Neuronal stem cell (in vitro differentiated cells): ENCODE measurements around the gene C3orf70.

Source experiments
- DNase-seq: peaks from one replicate; pipeline ENCODE4 v3.0.0-alpha.2; 2013; ENCODE audit warnings: low spot score
- H2AFZ ChIP-seq: one replicate; pipeline ENCODE4 v1.6.1; 2013; ENCODE audit warnings: mild to moderate bottlenecking, low read length, inconsistent platforms
- H2AK5ac ChIP-seq: 2 replicates; pipeline ENCODE4 v1.6.1; 2013; ENCODE audit warnings: low read depth, mild to moderate bottlenecking, inconsistent platforms, low read length, moderate library complexity, mixed read lengths
- H2BK120ac ChIP-seq: 2 replicates; pipeline ENCODE4 v1.6.1; 2013; ENCODE audit warnings: low read depth, mild to moderate bottlenecking, inconsistent platforms, low read length, moderate library complexity, mixed read lengths
- H2BK12ac ChIP-seq: one replicate; pipeline ENCODE4 v1.6.1; 2013; ENCODE audit warnings: low read length, inconsistent platforms
- H2BK15ac ChIP-seq: 2 replicates; pipeline ENCODE4 v1.6.1; 2013; ENCODE audit warnings: mild to moderate bottlenecking, low read length, inconsistent platforms, mixed read lengths
- H2BK5ac ChIP-seq: one replicate; pipeline ENCODE4 v1.6.1; 2013; ENCODE audit warnings: inconsistent platforms, mild to moderate bottlenecking, low read length, moderate library complexity
- H3K14ac ChIP-seq: one replicate; pipeline ENCODE4 v1.6.1; 2013; ENCODE audit warnings: low read length, inconsistent platforms
- H3K18ac ChIP-seq: 2 replicates; pipeline ENCODE4 v1.6.1; 2013; ENCODE audit warnings: low read length, inconsistent platforms
- H3K23ac ChIP-seq: 2 replicates; pipeline ENCODE4 v1.6.1; 2013; ENCODE audit warnings: low read depth, mild to moderate bottlenecking, mixed read lengths, low read length, inconsistent platforms; ENCODE audit not compliant: poor library complexity
- H3K27ac ChIP-seq: replicated peaks from 3 replicates; pipeline ENCODE4 v1.5.1; 2013; ENCODE audit warnings: low read length, inconsistent platforms
- H3K27me3 ChIP-seq, 3 experiments: 2 replicates each; pipeline ENCODE4 v1.6.1; 2013; ENCODE audit warnings: low read length in 3 of 3, mild to moderate bottlenecking in 2 of 3, inconsistent platforms in 1 of 3, low read depth in 1 of 3, mixed read lengths in 1 of 3, moderate library complexity in 1 of 3; ENCODE audit not compliant: control insufficient read depth in 3 of 3, insufficient read depth in 3 of 3
- H3K36me3 ChIP-seq, 2 donors: replicated peaks in 1 of 2; 2 replicates each; pipeline ENCODE4 v1.6.1; 2013; ENCODE audit warnings: low read length in 2 of 2; ENCODE audit not compliant: control insufficient read depth in 2 of 2, insufficient read depth in 2 of 2
- H3K4ac ChIP-seq: 2 replicates; pipeline ENCODE4 v1.6.1; 2013; ENCODE audit warnings: inconsistent platforms, mild to moderate bottlenecking, low read length, moderate library complexity
- H3K4me1 ChIP-seq, 2 donors: 1 replicate in 1 of 2; 2 replicates in 1 of 2; pipeline ENCODE4 v1.6.1; 2013; ENCODE audit warnings: low read length in 2 of 2, low read depth in 1 of 2; ENCODE audit not compliant: control insufficient read depth in 2 of 2, insufficient read depth in 1 of 2
- H3K4me2 ChIP-seq: one replicate; pipeline ENCODE4 v1.6.1; 2013; ENCODE audit warnings: mild to moderate bottlenecking, low read length, inconsistent platforms; ENCODE audit not compliant: insufficient read depth, poor library complexity, severe bottlenecking
- H3K4me3 ChIP-seq, 2 donors: 2 replicates each; pipeline ENCODE4 v1.5.1; 2013; ENCODE audit warnings: low read length in 2 of 2, mild to moderate bottlenecking in 2 of 2, inconsistent platforms in 1 of 2, moderate library complexity in 1 of 2
- H3K79me1 ChIP-seq: one replicate; pipeline ENCODE4 v1.6.1; 2013; ENCODE audit warnings: low read depth, mild to moderate bottlenecking, inconsistent platforms, low read length, moderate library complexity
- H3K9ac ChIP-seq: one replicate; pipeline ENCODE4 v1.6.1; 2013; ENCODE audit warnings: mild to moderate bottlenecking, low read depth, low read length, inconsistent platforms; ENCODE audit not compliant: poor library complexity
- H3K9me3 ChIP-seq, 2 donors: replicated peaks in 1 of 2; 2 replicates each; pipeline versions ENCODE3 to v1.6.1; 2013; ENCODE audit warnings: low read length in 2 of 2, mild to moderate bottlenecking in 2 of 2, inconsistent platforms in 1 of 2, low read depth in 1 of 2, mixed read lengths in 1 of 2, moderate library complexity in 1 of 2; ENCODE audit not compliant: control insufficient read depth in 2 of 2, insufficient read depth in 1 of 2
- H4K8ac ChIP-seq: one replicate; pipeline ENCODE4 v1.6.1; 2013; ENCODE audit warnings: low read depth, mild to moderate bottlenecking, inconsistent platforms, low read length, moderate library complexity
- H4K91ac ChIP-seq: one replicate; pipeline ENCODE4 v1.6.1; 2013; ENCODE audit warnings: low read length, low read depth, mild to moderate bottlenecking, inconsistent platforms; ENCODE audit not compliant: poor library complexity
- WGBS, 2 donors: extraction: QIAGEN DNeasy Blood & Tissue Kit; methylation state at CpG; one replicate each; pipeline ENCODE4 v1.1.7; 2013; ENCODE audit warnings: missing lambda C conversion rate in 2 of 2, mixed read lengths in 1 of 2; ENCODE audit not compliant: insufficient read length in 2 of 2, insufficient replicate concordance in 1 of 2; ENCODE audit errors: extremely low coverage in 2 of 2; 5-methylcytosine and 5-hydroxymethylcytosine counted together

C3orf70 gene

GRCh38 chr3:185070491-185071286 lies 82.2 kb downstream of the C3orf70 start:
- Histone ChIP-seq H2AK5ac (peak overlapping the region; percentile 7), H3K79me1 (no peaks in the 10 kb centered on the region), H3K18ac (peak overlapping the region; percentile 68), H3K27me3 (no peaks in the 10 kb centered on the region), H3K27ac (no peak overlapping the region), H2BK5ac (no peak overlapping the region), H3K23ac (no peak overlapping the region), H2BK15ac (no peak overlapping the region), H2AFZ (peak overlapping the region; percentile 67), H3K4me2 (no peak overlapping the region), H4K8ac (peak overlapping the region; percentile 7), H3K4me3 (no peak overlapping the region), H3K9me3 (no peaks in the 10 kb centered on the region), H2BK120ac (no peak overlapping the region), H3K14ac (peak overlapping the region; percentile 39), H3K4ac (no peak overlapping the region), H3K9ac (peak overlapping the region; percentile 44), H3K36me3 (no peaks in the 10 kb centered on the region), H3K4me1 (peaks cover 0 to 14% of the 10 kb centered on the region in 2 donors), H4K91ac (peak overlapping the region; percentile 25), H2BK12ac (peak overlapping the region; percentile 7)
- peak; percentile 6 for DNase-seq
- WGBS, 2 donors: no CpG with 5 or more reads among the region's 22 CpGs

GRCh38 chr3:185069037-185070030 lies 83.5 kb downstream of the C3orf70 start:
- Histone ChIP-seq H3K4me2 (no peak overlapping the region), H3K36me3 (no peaks in the 10 kb centered on the region), H3K14ac (no peak overlapping the region), H2AFZ (peak overlapping the region; percentile 67), H2BK15ac (peak overlapping the region; percentile 20), H3K27me3 (no peaks in the 10 kb centered on the region), H3K79me1 (no peaks in the 10 kb centered on the region), H4K91ac (no peak overlapping the region), H2BK5ac (peak overlapping the region; percentile 26), H3K9me3 (no peaks in the 10 kb centered on the region), H3K4me3 (no peak overlapping the region), H3K23ac (peak overlapping the region; percentile 9), H3K4me1 (peaks cover 0 to 14% of the 10 kb centered on the region in 2 donors), H3K9ac (no peak overlapping the region), H2AK5ac (peak overlapping the region; percentile 23), H3K18ac (peak overlapping the region; percentile 68), H4K8ac (no peak overlapping the region), H2BK120ac (peak overlapping the region; percentile 77), H3K4ac (no peak overlapping the region), H2BK12ac (no peak overlapping the region), H3K27ac (peak overlapping the region; percentile 30)
- no CpG with 5 or more reads among the region's 28 CpGs for WGBS, 2 donors
- peak; percentile 32 for DNase-seq

DNA sequence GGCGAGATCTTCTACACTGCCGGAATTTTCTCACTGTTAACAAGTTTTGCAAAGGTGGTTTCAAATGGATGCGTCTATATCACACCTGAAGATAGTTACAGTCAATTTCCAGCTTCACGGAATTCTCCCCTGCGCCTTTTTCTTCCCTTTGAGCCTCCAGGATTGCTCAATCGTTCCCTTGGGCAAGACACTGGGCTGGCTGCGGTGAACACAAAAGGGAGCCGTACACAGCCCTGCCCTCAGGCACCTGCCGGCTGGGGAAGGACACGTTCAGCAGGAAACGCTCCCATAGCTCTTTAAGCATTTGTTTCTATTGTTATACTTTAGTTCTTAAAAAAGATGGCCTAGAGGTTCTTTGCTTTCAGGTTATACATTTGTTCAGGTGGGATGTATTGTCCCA lies 85.7 kb downstream of the C3orf70 start:
- H3K9me3 ChIP-seq: no peaks in the 10 kb centered on the region
- H3K9ac ChIP-seq: no peak overlapping the region
- no peak overlapping the region for H2BK5ac ChIP-seq
- no peak overlapping the region for H4K8ac ChIP-seq
- no peak overlapping the region for H3K23ac ChIP-seq
- no CpG with 5 or more reads among the region's 11 CpGs for WGBS, 2 donors
- no peak overlapping the region for H2AFZ ChIP-seq
- no peaks in the 10 kb centered on the region for H3K36me3 ChIP-seq
- H3K27ac ChIP-seq: no peak overlapping the region
- H2AK5ac ChIP-seq: no peak overlapping the region
- H3K4me2 ChIP-seq: no peak overlapping the region
- H3K4me3 ChIP-seq: no peak overlapping the region
- H2BK15ac ChIP-seq: no peak overlapping the region
- no peaks in the 10 kb centered on the region for H3K27me3 ChIP-seq
- H3K18ac ChIP-seq: no peak overlapping the region
- H3K4ac ChIP-seq: no peak overlapping the region
- no peak overlapping the region for H2BK12ac ChIP-seq
- H3K79me1 ChIP-seq: no peaks in the 10 kb centered on the region
- H4K91ac ChIP-seq: no peak overlapping the region
- H3K14ac ChIP-seq: no peak overlapping the region
- H2BK120ac ChIP-seq: no peak overlapping the region
- H3K4me1 ChIP-seq: peaks cover 0 to 14% of the 10 kb centered on the region in 2 donors
- no peak for DNase-seq

DNA sequence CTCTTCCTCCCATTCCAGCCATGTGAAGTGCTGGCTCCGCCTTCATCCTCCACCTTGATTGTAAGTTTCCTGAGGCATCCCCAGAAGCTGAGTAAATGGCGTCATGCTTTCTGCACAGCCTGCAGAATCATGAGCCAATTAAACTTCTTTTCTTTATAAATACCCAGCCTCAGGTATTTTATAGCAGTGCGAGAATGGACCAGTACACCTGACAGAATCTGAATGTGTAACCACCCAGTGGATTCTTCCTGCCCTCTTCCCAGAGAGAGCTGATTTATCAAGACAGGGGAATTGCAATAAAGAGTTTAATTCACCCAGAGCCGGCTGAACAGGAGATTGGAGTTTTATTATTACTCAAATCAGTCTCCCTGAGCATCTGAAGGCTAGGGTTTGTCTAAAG lies 86.6 kb downstream of the C3orf70 start:
- no peak overlapping the region for H3K18ac ChIP-seq
- no peak overlapping the region for H3K23ac ChIP-seq
- H3K4me2 ChIP-seq: no peak overlapping the region
- no peak for DNase-seq
- peaks cover 0 to 14% of the 10 kb centered on the region in 2 donors for H3K4me1 ChIP-seq
- no peak overlapping the region for H4K91ac ChIP-seq
- no CpG with 5 or more reads among the region's 4 CpGs for WGBS, 2 donors
- H2BK12ac ChIP-seq: no peak overlapping the region
- H3K27ac ChIP-seq: no peak overlapping the region
- no peaks in the 10 kb centered on the region for H3K27me3 ChIP-seq
- H2BK15ac ChIP-seq: no peak overlapping the region
- no peak overlapping the region for H4K8ac ChIP-seq
- H3K14ac ChIP-seq: no peak overlapping the region
- H3K4me3 ChIP-seq: no peak overlapping the region
- no peak overlapping the region for H2BK5ac ChIP-seq
- no peak overlapping the region for H3K4ac ChIP-seq
- H3K9ac ChIP-seq: no peak overlapping the region
- no peak overlapping the region for H2BK120ac ChIP-seq
- no peaks in the 10 kb centered on the region for H3K36me3 ChIP-seq
- H3K9me3 ChIP-seq: no peaks in the 10 kb centered on the region
- H2AK5ac ChIP-seq: no peak overlapping the region
- H3K79me1 ChIP-seq: no peaks in the 10 kb centered on the region
- no peak overlapping the region for H2AFZ ChIP-seq
